PC-3 (cell line): ENCODE data around the gene ELOVL3. TPM values are rescaled to one million over a fixed set of nuclear protein-coding genes. Genes with fewer than 3 reads are reported as not detected.

Experiments used
- ATAC-seq: fragments of 200-7000 bp; cut with Tn5 transposase; 2 replicates; pipeline ENCODE4 v1.9.1; 2020; ENCODE audit warnings: mild to moderate bottlenecking, moderate library complexity
- BruUV-seq: library from RNA; stranded (reverse); fragments of 400-500 nt; replicated peaks from 2 replicates; lab custom pipeline; 2021; lab: Mats Ljungman, UMichigan
- CTCF ChIA-PET: fragments of 300-600 bp; sonication (Branson Sonifier 250); formaldehyde crosslinking; loops from one replicate; lab custom pipeline; 2022; ENCODE audit warnings: antibody characterized with exemption; lab: Charles Lee
- POLR2A ChIA-PET: fragments of 300-600 bp; sonication (Branson Sonifier 250); formaldehyde crosslinking; loops from one replicate; lab custom pipeline; 2022; ENCODE audit warnings: antibody characterized with exemption; ENCODE audit not compliant: unreplicated experiment; lab: Charles Lee
- DNase-seq: peaks from one replicate; pipeline ENCODE4 v3.0.0-alpha.2; 2015
- H2AFZ ChIP-seq: fragments of 300-600 bp; sonication (generic); 2 replicates; pipeline ENCODE4 v1.6.0; 2016; ENCODE audit warnings: antibody characterized with exemption, low read length
- H3F3A ChIP-seq: fragments of 300-600 bp; sonication (generic); one replicate; pipeline ENCODE4 v1.6.0; 2017; ENCODE audit warnings: antibody characterized with exemption, low read length, control low read depth, mild to moderate bottlenecking; ENCODE audit not compliant: unreplicated experiment
- H3K27ac ChIP-seq: fragments of 300-600 bp; sonication (generic); 2 replicates; pipeline ENCODE4 v1.5.1; 2016; ENCODE audit warnings: mild to moderate bottlenecking, low read length
- H3K27me3 ChIP-seq: fragments of 300-600 bp; sonication (generic); 2 replicates; pipeline ENCODE4 v1.6.1; 2016; ENCODE audit warnings: low read length, mixed read lengths
- H3K36me3 ChIP-seq: fragments of 300-600 bp; sonication (generic); 2 replicates; pipeline ENCODE4 v1.6.1; 2016; ENCODE audit warnings: low read depth, mixed run types, low read length, mixed read lengths
- H3K4me1 ChIP-seq: fragments of 300-600 bp; sonication (generic); 2 replicates; pipeline ENCODE4 v1.5.1; 2016; ENCODE audit warnings: low read length; ENCODE audit not compliant: insufficient read depth
- H3K4me2 ChIP-seq: fragments of 300-600 bp; sonication (generic); 2 replicates; pipeline ENCODE4 v1.6.0; 2016; ENCODE audit warnings: low read length
- H3K4me3 ChIP-seq: fragments of 300-600 bp; sonication (generic); 2 replicates; pipeline ENCODE4 v1.5.1; 2016; ENCODE audit warnings: mild to moderate bottlenecking, low read length, mixed read lengths
- H3K79me2 ChIP-seq: fragments of 300-600 bp; sonication (generic); 2 replicates; pipeline ENCODE4 v1.6.1; 2017; ENCODE audit warnings: low read length, mixed read lengths
- H3K9ac ChIP-seq: fragments of 300-600 bp; sonication (generic); 2 replicates; pipeline ENCODE4 v1.6.0; 2016; ENCODE audit warnings: mild to moderate bottlenecking, low read length
- H3K9me2 ChIP-seq: fragments of 300-600 bp; sonication (generic); replicated peaks from 2 replicates; pipeline ENCODE4 v1.6.1; 2016; ENCODE audit warnings: mixed run types, low read length, mixed read lengths
- H3K9me3 ChIP-seq: fragments of 300-600 bp; sonication (generic); 2 replicates; pipeline ENCODE4 v1.6.1; 2016; ENCODE audit warnings: low read length, mixed read lengths
- H4K20me1 ChIP-seq: fragments of 300-600 bp; sonication (generic); 2 replicates; pipeline ENCODE4 v1.6.1; 2016; ENCODE audit warnings: low read length, mixed read lengths
- EZH2 ChIP-seq: fragments of 300-600 bp; sonication (generic); IDR thresholded peaks from one replicate; pipeline ENCODE4 v1.6.1; 2017; ENCODE audit warnings: antibody characterized with exemption, mild to moderate bottlenecking, low read length; ENCODE audit not compliant: unreplicated experiment
- EZH2phosphoT487 ChIP-seq: fragments of 300-600 bp; sonication (generic); IDR thresholded peaks from 2 replicates; pipeline ENCODE4 v1.6.1; 2018; ENCODE audit warnings: mild to moderate bottlenecking, antibody characterized with exemption, low read length, borderline replicate concordance
- intact Hi-C: fragments of 100-400 bp; cut with micrococcal nuclease; formaldehyde crosslinking; loops from 2 replicates; pipeline ENCODE4 v1.9.0; 2023
- total RNA-seq: library from RNA; depleted of rRNA; stranded (reverse); fragments of >200 nt; gene quantifications from 2 replicates; pipeline ENCODE4 v1.2.3, GENCODE V29; 2014
- TF ChIP-seq, protein P1 (sequence below): fragments of 300-600 bp; sonication (generic); conservative IDR thresholded peaks from 2 replicates; pipeline ENCODE4 v1.5.1; 2017; ENCODE audit warnings: antibody characterized with exemption, low read depth, mild to moderate bottlenecking, low read length

ELOVL3 gene
- total RNA-seq, 1 experiment from 2014 or later = 0.40 TPM

GRCh38 chr10:102243309-102243708 is 17.2 kb downstream of the ELOVL3 start:
- CTCF ChIA-PET = no interaction called here
- H3K4me2 ChIP-seq = no peak overlapping the region
- no peak for ATAC-seq

GRCh38 chr10:102245082-102245931 is 19.2 kb downstream of the ELOVL3 start, which contains the start of gene GBF1:
GBF1 (plus strand) TSS chr10:102245532; CDS start chr10:102258939, 13,407 bp downstream.
- no TSS peak for BruUV-seq
- H3K27ac ChIP-seq = peak within 1 kb of the TSS; percentile 52
- peak within 1 kb of the TSS; percentile 96 for H2AFZ ChIP-seq
- intact Hi-C loops = loop anchor here (5.0 kb wide), 1 partner anchor 97 kb away; no protein-coding TSS in a partner anchor
- H3K9ac ChIP-seq = peak within 1 kb of the TSS; percentile 84
- H3K4me3 ChIP-seq = peak within 1 kb of the TSS; percentile 90
- H3K4me1 ChIP-seq = peaks cover 33% of the 10 kb centered on the region
- peak within 1 kb of the TSS; percentile 86 for H3K4me2 ChIP-seq
- H3K9me2 ChIP-seq = no peaks in the 10 kb centered on the region
- DNase-seq (peak; percentile 99), ATAC-seq (peak; percentile 92)
- no peaks in the 10 kb centered on the region for H3F3A ChIP-seq
- H3K9me3 ChIP-seq = no peaks in the 10 kb centered on the region
- POLR2A ChIA-PET = interaction anchor here (0.6 to 1.0 kb wide), 5 partner anchors 10 to 1872 kb away, joined by 4 to 8 read pairs (median 4); no protein-coding TSS in a partner anchor
- peaks cover 49% of the 10 kb centered on the region for H3K79me2 ChIP-seq
- H3K36me3 ChIP-seq = no peaks in the 10 kb centered on the region
- CTCF ChIA-PET = interaction anchor here (0.7 kb wide), 1 partner anchor 16 kb away, joined by 3 read pairs; no protein-coding TSS in a partner anchor
- TF ChIP-seq, protein P1, sequence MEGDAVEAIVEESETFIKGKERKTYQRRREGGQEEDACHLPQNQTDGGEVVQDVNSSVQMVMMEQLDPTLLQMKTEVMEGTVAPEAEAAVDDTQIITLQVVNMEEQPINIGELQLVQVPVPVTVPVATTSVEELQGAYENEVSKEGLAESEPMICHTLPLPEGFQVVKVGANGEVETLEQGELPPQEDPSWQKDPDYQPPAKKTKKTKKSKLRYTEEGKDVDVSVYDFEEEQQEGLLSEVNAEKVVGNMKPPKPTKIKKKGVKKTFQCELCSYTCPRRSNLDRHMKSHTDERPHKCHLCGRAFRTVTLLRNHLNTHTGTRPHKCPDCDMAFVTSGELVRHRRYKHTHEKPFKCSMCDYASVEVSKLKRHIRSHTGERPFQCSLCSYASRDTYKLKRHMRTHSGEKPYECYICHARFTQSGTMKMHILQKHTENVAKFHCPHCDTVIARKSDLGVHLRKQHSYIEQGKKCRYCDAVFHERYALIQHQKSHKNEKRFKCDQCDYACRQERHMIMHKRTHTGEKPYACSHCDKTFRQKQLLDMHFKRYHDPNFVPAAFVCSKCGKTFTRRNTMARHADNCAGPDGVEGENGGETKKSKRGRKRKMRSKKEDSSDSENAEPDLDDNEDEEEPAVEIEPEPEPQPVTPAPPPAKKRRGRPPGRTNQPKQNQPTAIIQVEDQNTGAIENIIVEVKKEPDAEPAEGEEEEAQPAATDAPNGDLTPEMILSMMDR = no peak
- TF ChIP-seq EZH2phosphoT487 = no peak
- peaks cover 16% of the 10 kb centered on the region for H4K20me1 ChIP-seq
- H3K27me3 ChIP-seq = no peaks in the 10 kb centered on the region

More at GRCh38 chr10:102243309-102243708, 17.2 kb downstream of the ELOVL3 start:
- BruUV-seq = no TSS peak
- Histone ChIP-seq H3K9me3 (no peaks in the 10 kb centered on the region), H3K79me2 (peaks cover 29% of the 10 kb centered on the region), H3F3A (no peaks in the 10 kb centered on the region), H4K20me1 (peaks cover 16% of the 10 kb centered on the region), H3K27ac (no peak overlapping the region), H3K9ac (no peak overlapping the region), H3K4me3 (no peak overlapping the region), H3K4me1 (peaks cover 33% of the 10 kb centered on the region), H3K9me2 (no peaks in the 10 kb centered on the region), H3K27me3 (no peaks in the 10 kb centered on the region), H2AFZ (no peak overlapping the region), H3K36me3 (no peaks in the 10 kb centered on the region)
- peak; percentile 70 for DNase-seq
- intact Hi-C loops = no loop called here
- POLR2A ChIA-PET = no interaction called here
- TF ChIP-seq EZH2phosphoT487 = no peak
- no peak for TF ChIP-seq EZH2
- TF ChIP-seq, protein P1 = no peak
